AG08396 (cell line): ENCODE results near the gene GALNT16.

Source experiments
- DNase-seq: peaks from one replicate; pipeline ENCODE4 v3.0.0; 2012; ENCODE audit warnings: low spot score, mixed read lengths

The GALNT16 gene

GRCh38 chr14:69404883-69405282 is 144.9 kb downstream of the GALNT16 start:
- no peak for DNase-seq

GRCh38 chr14:69405762-69406161 is 145.8 kb downstream of the GALNT16 start:
- no peak for DNase-seq
